Naive B cell (primary cell): ENCODE measurements around the gene GPBAR1. TPM values are rescaled to one million over a fixed set of nuclear protein-coding genes. Genes with fewer than 3 reads are reported as not detected.

Experiments
- ATAC-seq, 2 donors: fragments of 150-1000 bp; cut with Tn5 transposase; 2 replicates each; pipeline ENCODE4 v1.10.0; 2021; ENCODE audit warnings: low read depth in 2 of 2, mild to moderate bottlenecking in 2 of 2, moderate library complexity in 2 of 2
- DNase-seq: peaks from one replicate; pipeline ENCODE4 v3.0.0; 2022
- H3K27ac Mint-ChIP-seq, 6 donors: one replicate each; pipeline ENCODE4 v1.8.0; 2020 to 2022; ENCODE audit warnings: mild to moderate bottlenecking in 6 of 6, mixed read lengths in 6 of 6, moderate library complexity in 5 of 6, inconsistent platforms in 2 of 6
- H3K27me3 Mint-ChIP-seq, 3 donors: one replicate each; pipeline ENCODE4 v1.8.0; 2021 to 2022; ENCODE audit warnings: mixed read lengths in 3 of 3, mild to moderate bottlenecking in 1 of 3
- H3K36me3 Mint-ChIP-seq, 2 donors: one replicate each; pipeline ENCODE4 v1.8.0; 2020 to 2022; ENCODE audit warnings: mixed read lengths in 2 of 2, inconsistent platforms in 1 of 2, mild to moderate bottlenecking in 1 of 2
- H3K4me1 Mint-ChIP-seq, 3 donors: one replicate each; pipeline ENCODE4 v1.8.0; 2020 to 2022; ENCODE audit warnings: mixed read lengths in 3 of 3, inconsistent platforms in 1 of 3, mild to moderate bottlenecking in 1 of 3, moderate library complexity in 1 of 3
- H3K4me3 Mint-ChIP-seq, 8 donors: one replicate each; pipeline ENCODE4 v1.8.0; 2020 to 2022; ENCODE audit warnings: mild to moderate bottlenecking in 8 of 8, mixed read lengths in 8 of 8, moderate library complexity in 8 of 8, inconsistent platforms in 2 of 8
- H3K9me3 Mint-ChIP-seq, 7 donors: one replicate each; pipeline ENCODE4 v1.8.0; 2020 to 2022; ENCODE audit warnings: mixed read lengths in 7 of 7, mild to moderate bottlenecking in 5 of 7, inconsistent platforms in 2 of 7, moderate library complexity in 1 of 7
- polyA plus RNA-seq, 6 donors: library from polyadenylated mRNA; unstranded; fragments of 300-500 nt; fragmentation: Illumina TruSeq; gene quantifications; one replicate each; pipeline ENCODE4 v1.2.3, GENCODE V29; 2021; ENCODE audit warnings: low read depth in 6 of 6

Gene GPBAR1
- polyA plus RNA-seq, 6 donors from 2014 or later: 0.18 to 1.8 (median 0.33) TPM; not detected in 1

GRCh38 chr2:218252509-218253231, 8.1 kb upstream of the GPBAR1 start:
- Mint-ChIP-seq H3K27ac (peak overlapping the region in 2 of 6 donors; percentile 24 to 77), H3K36me3 (peaks cover 6 to 13% of the 10 kb centered on the region in 2 donors)
- no peak for ATAC-seq

GRCh38 chr2:218253232-218253625, 7.6 kb upstream of the GPBAR1 start:
- no peak overlapping the region for H3K4me3 Mint-ChIP-seq
- no peaks in the 10 kb centered on the region for H3K9me3 Mint-ChIP-seq
- peak overlapping the region in 2 of 6 donors; percentile 38 to 47 for H3K27ac Mint-ChIP-seq
- H3K4me1 Mint-ChIP-seq: peaks cover 6 to 18% (median 13%) of the 10 kb centered on the region in 3 donors
- H3K36me3 Mint-ChIP-seq: peaks cover 6 to 13% of the 10 kb centered on the region in 2 donors
- ATAC-seq: no peak
- no peaks in the 10 kb centered on the region for H3K27me3 Mint-ChIP-seq
- no peak for DNase-seq

More at GRCh38 chr2:218252509-218253231, 8.1 kb upstream of the GPBAR1 start:
- H3K4me3 Mint-ChIP-seq: no peak overlapping the region
- peaks cover 5 to 16% (median 7%) of the 10 kb centered on the region in 3 donors for H3K4me1 Mint-ChIP-seq
- H3K9me3 Mint-ChIP-seq: no peaks in the 10 kb centered on the region
- H3K27me3 Mint-ChIP-seq: no peaks in the 10 kb centered on the region
- no peak for DNase-seq

DNA sequence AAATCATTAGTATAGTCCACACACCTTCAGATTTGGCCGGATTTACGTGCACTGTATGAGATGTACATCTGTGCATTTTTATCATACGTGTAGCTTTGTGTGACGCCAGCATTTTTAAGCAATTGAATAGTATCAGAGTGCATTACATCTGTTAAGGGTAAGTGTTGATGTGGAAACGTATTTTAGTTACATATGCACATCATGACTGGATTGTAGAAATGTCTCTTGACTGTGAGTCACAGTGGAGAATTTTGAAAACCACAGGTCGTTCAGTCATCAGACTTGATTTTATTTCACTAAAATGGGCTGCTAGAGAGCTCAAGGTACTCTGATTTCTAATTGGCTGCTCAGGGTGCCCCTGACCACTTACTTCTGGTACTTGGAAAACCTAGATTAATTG, 5.4 kb upstream of the GPBAR1 start:
- DNase-seq (no peak), ATAC-seq (no peak)
- peaks cover 0 to 13% of the 10 kb centered on the region in 2 donors for H3K36me3 Mint-ChIP-seq
- H3K27me3 Mint-ChIP-seq: no peaks in the 10 kb centered on the region
- H3K9me3 Mint-ChIP-seq: no peaks in the 10 kb centered on the region
- peaks cover 21 to 35% (median 34%) of the 10 kb centered on the region in 3 donors for H3K4me1 Mint-ChIP-seq
- no peak overlapping the region for H3K4me3 Mint-ChIP-seq
- peak overlapping the region in 4 of 6 donors; percentile 17 to 90 (median 70) for H3K27ac Mint-ChIP-seq

GRCh38 chr2:218256612-218257350, 4.0 kb upstream of the GPBAR1 start:
- Mint-ChIP-seq H3K27me3 (no peaks in the 10 kb centered on the region), H3K9me3 (no peaks in the 10 kb centered on the region), H3K36me3 (peaks cover 0 to 13% of the 10 kb centered on the region in 2 donors), H3K4me1 (peaks cover 30 to 47% (median 43%) of the 10 kb centered on the region in 3 donors), H3K27ac (peak overlapping the region; percentile 76 to 99 (median 97)), H3K4me3 (no peak overlapping the region)
- DNase-seq: no peak
- no peak for ATAC-seq

DNA sequence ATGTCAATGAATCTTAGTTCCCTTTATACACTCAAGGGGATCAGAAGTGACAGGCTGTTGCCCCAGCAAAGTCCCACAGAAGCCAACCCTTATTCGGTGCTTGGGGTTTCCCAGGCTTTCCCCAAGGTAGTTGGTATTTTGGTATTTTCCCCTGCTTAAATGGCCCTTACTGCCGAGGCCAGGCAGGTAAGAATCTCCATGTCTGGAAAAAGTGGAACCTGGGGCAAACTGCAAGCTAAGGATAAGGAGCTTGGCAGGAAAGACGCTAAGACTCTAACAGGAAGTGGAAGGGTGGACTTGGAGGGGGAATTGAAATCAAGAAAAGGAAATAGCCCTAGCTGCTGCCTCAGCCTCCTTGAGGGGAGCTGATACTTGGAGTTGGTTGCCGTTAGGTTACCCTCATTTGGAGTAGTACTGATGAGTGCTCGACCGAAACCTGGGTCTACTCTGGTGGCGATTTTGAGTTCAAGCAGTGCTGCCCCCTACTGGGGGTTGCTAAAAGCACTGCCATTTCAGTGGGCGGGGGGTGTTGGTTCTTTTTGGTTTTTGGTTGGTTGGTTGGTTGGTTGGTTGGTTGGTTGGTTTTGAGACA, 3.3 kb upstream of the GPBAR1 start:
- H3K27ac Mint-ChIP-seq: peak overlapping the region; percentile 66 to 99 (median 97)
- ATAC-seq (peak; percentile 92 to 94), DNase-seq (peak; percentile 83)
- peaks cover 33 to 53% (median 47%) of the 10 kb centered on the region in 3 donors for H3K4me1 Mint-ChIP-seq
- peaks cover 0 to 13% of the 10 kb centered on the region in 2 donors for H3K36me3 Mint-ChIP-seq
- peak overlapping the region in 7 of 8 donors; percentile 26 to 85 (median 79) for H3K4me3 Mint-ChIP-seq
- no peaks in the 10 kb centered on the region for H3K9me3 Mint-ChIP-seq
- H3K27me3 Mint-ChIP-seq: no peaks in the 10 kb centered on the region

GRCh38 chr2:218259099-218259961, 1.5 kb upstream of the GPBAR1 start:
- DNase-seq (no peak), ATAC-seq (no peak)
- H3K36me3 Mint-ChIP-seq: peaks cover 0 to under 1% of the 10 kb centered on the region in 2 donors
- H3K4me1 Mint-ChIP-seq: peaks cover 40 to 63% (median 62%) of the 10 kb centered on the region in 3 donors
- H3K4me3 Mint-ChIP-seq: peak overlapping the region in 7 of 8 donors; percentile 10 to 87 (median 70)
- peak overlapping the region in 5 of 6 donors; percentile 57 to 98 (median 89) for H3K27ac Mint-ChIP-seq
- H3K27me3 Mint-ChIP-seq: no peaks in the 10 kb centered on the region
- H3K9me3 Mint-ChIP-seq: no peaks in the 10 kb centered on the region

- no peak for ATAC-seq
- peak overlapping the region in 4 of 8 donors; percentile 42 to 87 (median 58) for H3K4me3 Mint-ChIP-seq
Observed at GRCh38 chr2:218260166-218260565, 649 bp upstream of the GPBAR1 start.

GRCh38 chr2:218261423-218262236, 815 bp downstream of the GPBAR1 start:
- ATAC-seq (no peak), DNase-seq (peak; percentile 24)
- Mint-ChIP-seq H3K4me1 (peaks cover 45 to 64% (median 64%) of the 10 kb centered on the region in 3 donors), H3K9me3 (no peaks in the 10 kb centered on the region), H3K27me3 (no peaks in the 10 kb centered on the region), H3K36me3 (peaks cover 0 to 8% of the 10 kb centered on the region in 2 donors), H3K27ac (peak overlapping the region in 5 of 6 donors; percentile 69 to 93 (median 89)), H3K4me3 (peak overlapping the region in 6 of 8 donors; percentile 2 to 88 (median 51))

More at GRCh38 chr2:218260166-218260565, 649 bp upstream of the GPBAR1 start:
- no peaks in the 10 kb centered on the region for H3K9me3 Mint-ChIP-seq
- no peaks in the 10 kb centered on the region for H3K36me3 Mint-ChIP-seq
- H3K27ac Mint-ChIP-seq: peak overlapping the region in 4 of 6 donors; percentile 74 to 95 (median 84)
- H3K27me3 Mint-ChIP-seq: no peaks in the 10 kb centered on the region
- DNase-seq: no peak
- peaks cover 40 to 69% (median 62%) of the 10 kb centered on the region in 3 donors for H3K4me1 Mint-ChIP-seq

GRCh38 chr2:218262237-218262600, 1.4 kb downstream of the GPBAR1 start:
- H3K27me3 Mint-ChIP-seq: no peaks in the 10 kb centered on the region
- DNase-seq: no peak
- no peaks in the 10 kb centered on the region for H3K9me3 Mint-ChIP-seq
- H3K27ac Mint-ChIP-seq: peak overlapping the region in 1 of 6 donors; percentile 60
- peaks cover 51 to 64% (median 64%) of the 10 kb centered on the region in 3 donors for H3K4me1 Mint-ChIP-seq
- peaks cover 2 to 8% of the 10 kb centered on the region in 2 donors for H3K36me3 Mint-ChIP-seq
- no peak for ATAC-seq
- peak overlapping the region in 1 of 8 donors; percentile 18 for H3K4me3 Mint-ChIP-seq

DNA sequence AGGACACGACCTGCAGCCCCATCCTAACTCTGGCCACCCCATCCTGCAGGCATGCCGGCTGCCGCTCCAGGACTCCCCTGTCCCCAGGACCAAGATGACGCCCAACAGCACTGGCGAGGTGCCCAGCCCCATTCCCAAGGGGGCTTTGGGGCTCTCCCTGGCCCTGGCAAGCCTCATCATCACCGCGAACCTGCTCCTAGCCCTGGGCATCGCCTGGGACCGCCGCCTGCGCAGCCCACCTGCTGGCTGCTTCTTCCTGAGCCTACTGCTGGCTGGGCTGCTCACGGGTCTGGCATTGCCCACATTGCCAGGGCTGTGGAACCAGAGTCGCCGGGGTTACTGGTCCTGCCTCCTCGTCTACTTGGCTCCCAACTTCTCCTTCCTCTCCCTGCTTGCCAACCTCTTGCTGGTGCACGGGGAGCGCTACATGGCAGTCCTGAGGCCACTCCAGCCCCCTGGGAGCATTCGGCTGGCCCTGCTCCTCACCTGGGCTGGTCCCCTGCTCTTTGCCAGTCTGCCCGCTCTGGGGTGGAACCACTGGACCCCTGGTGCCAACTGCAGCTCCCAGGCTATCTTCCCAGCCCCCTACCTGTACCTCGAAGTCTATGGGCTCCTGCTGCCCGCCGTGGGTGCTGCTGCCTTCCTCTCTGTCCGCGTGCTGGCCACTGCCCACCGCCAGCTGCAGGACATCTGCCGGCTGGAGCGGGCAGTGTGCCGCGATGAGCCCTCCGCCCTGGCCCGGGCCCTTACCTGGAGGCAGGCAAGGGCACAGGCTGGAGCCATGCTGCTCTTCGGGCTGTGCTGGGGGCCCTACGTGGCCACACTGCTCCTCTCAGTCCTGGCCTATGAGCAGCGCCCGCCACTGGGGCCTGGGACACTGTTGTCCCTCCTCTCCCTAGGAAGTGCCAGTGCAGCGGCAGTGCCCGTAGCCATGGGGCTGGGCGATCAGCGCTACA, 2.1 kb downstream of the GPBAR1 start:
- H3K9me3 Mint-ChIP-seq: no peaks in the 10 kb centered on the region
- H3K27ac Mint-ChIP-seq: peak overlapping the region in 1 of 6 donors; percentile 74
- peaks cover 6 to 8% of the 10 kb centered on the region in 2 donors for H3K36me3 Mint-ChIP-seq
- H3K4me3 Mint-ChIP-seq: peak overlapping the region in 1 of 8 donors; percentile 32
- DNase-seq (no peak), ATAC-seq (no peak)
- H3K4me1 Mint-ChIP-seq: peaks cover 50 to 63% (median 62%) of the 10 kb centered on the region in 3 donors
- H3K27me3 Mint-ChIP-seq: no peaks in the 10 kb centered on the region
